Caco-2 (cell line): ENCODE data around the gene EGFL7. TPM values are rescaled to one million over a fixed set of nuclear protein-coding genes. Genes with fewer than 3 reads are reported as not detected.

Source experiments
- BruUV-seq: library from RNA; stranded (reverse); fragments of 400-500 nt; replicated peaks from 2 replicates; lab custom pipeline; 2021; lab: Mats Ljungman, UMichigan
- CTCF ChIA-PET: fragments of 300-600 bp; sonication (Branson Sonifier 250); formaldehyde crosslinking; loops from one replicate; lab custom pipeline; 2022; ENCODE audit warnings: antibody characterized with exemption; lab: Charles Lee
- POLR2A ChIA-PET: fragments of 300-600 bp; sonication (Branson Sonifier 250); formaldehyde crosslinking; loops from one replicate; lab custom pipeline; 2022; ENCODE audit warnings: antibody characterized with exemption; lab: Charles Lee
- DNase-seq, 2 experiments: peaks; one replicate each; pipeline versions ENCODE4 v3.0.0 to v3.0.0-alpha.2; 2020 to 2022
- H3K27me3 ChIP-seq: replicated peaks from 2 replicates; pipeline ENCODE4 v1.6.0; 2011; ENCODE audit warnings: low read length; ENCODE audit not compliant: control insufficient read depth, insufficient read depth
- H3K36me3 ChIP-seq: 2 replicates; pipeline ENCODE4 v1.5.1; 2011; ENCODE audit warnings: low read length; ENCODE audit not compliant: control insufficient read depth, insufficient read depth
- H3K4me1 ChIP-seq: fragments of 250-450 bp; sonication (Bioruptor Pico); 2 replicates; pipeline ENCODE4 v1.5.1; 2020; ENCODE audit warnings: mild to moderate bottlenecking
- H3K4me3 ChIP-seq: 2 replicates; pipeline ENCODE4 v1.5.1; 2011; ENCODE audit warnings: low read depth, mild to moderate bottlenecking, control low read depth, low read length
- H3K9me3 ChIP-seq: fragments of 250-450 bp; sonication (Bioruptor Pico); 2 replicates; pipeline ENCODE4 v1.5.1; 2020; ENCODE audit warnings: mild to moderate bottlenecking, moderate library complexity
- H3K27ac Mint-ChIP-seq: one replicate; pipeline ENCODE4 v1.8.0; 2022; ENCODE audit warnings: mixed read lengths; ENCODE audit not compliant: unreplicated experiment
- H3K27me3 Mint-ChIP-seq: one replicate; pipeline ENCODE4 v1.8.0; 2022; ENCODE audit warnings: mixed read lengths; ENCODE audit not compliant: insufficient read depth, unreplicated experiment
- H3K36me3 Mint-ChIP-seq: one replicate; pipeline ENCODE4 v1.8.0; 2022; ENCODE audit warnings: mild to moderate bottlenecking, mixed read lengths; ENCODE audit not compliant: insufficient read depth, unreplicated experiment
- H3K4me1 Mint-ChIP-seq: one replicate; pipeline ENCODE4 v1.8.0; 2022; ENCODE audit warnings: low read depth, mixed read lengths; ENCODE audit not compliant: unreplicated experiment
- H3K4me3 Mint-ChIP-seq: one replicate; pipeline ENCODE4 v1.8.0; 2022; ENCODE audit warnings: mild to moderate bottlenecking, moderate library complexity, mixed read lengths; ENCODE audit not compliant: unreplicated experiment
- H3K9me3 Mint-ChIP-seq: one replicate; pipeline ENCODE4 v1.8.0; 2022; ENCODE audit warnings: mixed read lengths; ENCODE audit not compliant: unreplicated experiment
- CTCF ChIP-seq, 2 experiments: fragments of 200-600 bp in 1 of 2; IDR thresholded peaks; 1 replicate in 1 of 2; 2 replicates in 1 of 2; pipeline versions ENCODE4 v1.5.1 to v1.8.0; 2011 to 2022; ENCODE audit warnings: antibody characterized with exemption in 1 of 2, control low read depth in 1 of 2, inconsistent platforms in 1 of 2, low read depth in 1 of 2, low read length in 1 of 2, mild to moderate bottlenecking in 1 of 2, moderate library complexity in 1 of 2; ENCODE audit not compliant: insufficient read depth in 1 of 2, severe bottlenecking in 1 of 2, unreplicated experiment in 1 of 2
- intact Hi-C: fragments of 100-400 bp; cut with micrococcal nuclease; formaldehyde crosslinking; loops from one replicate; pipeline ENCODE4 v1.10.0; 2022; ENCODE audit not compliant: unreplicated experiment
- total RNA-seq: library from RNA; stranded (reverse); gene quantifications from 2 replicates; pipeline ENCODE4 v1.2.3, GENCODE V29; 2022

Gene EGFL7
- total RNA-seq, 1 experiment from 2014 or later = 30.2 TPM

GRCh38 chr9:136683173-136683745 is 20.5 kb downstream of the EGFL7 start:
- POLR2A ChIA-PET = no interaction called here
- H3K4me3 ChIP-seq = no peak overlapping the region
- H3K27ac Mint-ChIP-seq = no peak overlapping the region
- no peak for TF ChIP-seq CTCF (IDR thresholded peaks at IDR 0.05; ENCODE audit: insufficient read depth in 1 of 2, low read depth in 1 of 2, low read length in 1 of 2, severe bottlenecking in 1 of 2, unreplicated experiment in 1 of 2)
- H3K4me1 ChIP-seq = peaks cover 30% of the 10 kb centered on the region
- BruUV-seq = no TSS peak
- no peaks in the 10 kb centered on the region for H3K9me3 Mint-ChIP-seq
- H3K36me3 ChIP-seq = no peaks in the 10 kb centered on the region
- H3K4me1 Mint-ChIP-seq = no peaks in the 10 kb centered on the region
- H3K4me3 Mint-ChIP-seq = no peak overlapping the region
- CTCF ChIA-PET = interaction anchor here (0.6 to 1.6 kb wide), 2 partner anchors 10 to 134 kb away, joined by 3 to 5 read pairs; no protein-coding TSS in a partner anchor
- intact Hi-C loops = no loop called here
- no peaks in the 10 kb centered on the region for H3K27me3 ChIP-seq
- no peaks in the 10 kb centered on the region for H3K9me3 ChIP-seq
- DNase-seq = no peak
- no peaks in the 10 kb centered on the region for H3K27me3 Mint-ChIP-seq
- H3K36me3 Mint-ChIP-seq = no peaks in the 10 kb centered on the region

- Mint-ChIP-seq H3K27ac (no peak overlapping the region), H3K4me3 (no peak overlapping the region), H3K27me3 (no peaks in the 10 kb centered on the region), H3K4me1 (no peaks in the 10 kb centered on the region), H3K36me3 (no peaks in the 10 kb centered on the region), H3K9me3 (no peaks in the 10 kb centered on the region)
- ChIA-PET CTCF (interaction anchor here (0.6 to 1.6 kb wide), 2 partner anchors 10 to 134 kb away, joined by 3 to 5 read pairs; no protein-coding TSS in a partner anchor), POLR2A (no interaction called here)
- Histone ChIP-seq H3K4me1 (peaks cover 30% of the 10 kb centered on the region), H3K9me3 (no peaks in the 10 kb centered on the region), H3K4me3 (no peak overlapping the region), H3K36me3 (no peaks in the 10 kb centered on the region), H3K27me3 (no peaks in the 10 kb centered on the region)
- DNase-seq = no peak
- no peak for TF ChIP-seq CTCF (IDR thresholded peaks at IDR 0.05; ENCODE audit: insufficient read depth in 1 of 2, low read depth in 1 of 2, low read length in 1 of 2, severe bottlenecking in 1 of 2, unreplicated experiment in 1 of 2)
- no TSS peak for BruUV-seq
- intact Hi-C loops = no loop called here
Measured at GRCh38 chr9:136683755-136684154, 21.0 kb downstream of the EGFL7 start.

GRCh38 chr9:136684339-136684738 is 21.6 kb downstream of the EGFL7 start:
- BruUV-seq = no TSS peak
- H3K4me1 ChIP-seq = peaks cover 30% of the 10 kb centered on the region
- Mint-ChIP-seq H3K27me3 (no peaks in the 10 kb centered on the region), H3K36me3 (no peaks in the 10 kb centered on the region), H3K4me1 (no peaks in the 10 kb centered on the region), H3K4me3 (no peak overlapping the region), H3K27ac (no peak overlapping the region), H3K9me3 (no peaks in the 10 kb centered on the region)
- no peaks in the 10 kb centered on the region for H3K27me3 ChIP-seq
- intact Hi-C loops = no loop called here
- no peaks in the 10 kb centered on the region for H3K36me3 ChIP-seq
- POLR2A ChIA-PET = no interaction called here
- no peak for TF ChIP-seq CTCF (IDR thresholded peaks at IDR 0.05; ENCODE audit: insufficient read depth in 1 of 2, low read depth in 1 of 2, low read length in 1 of 2, severe bottlenecking in 1 of 2, unreplicated experiment in 1 of 2)
- no peak for DNase-seq
- CTCF ChIA-PET = no interaction called here
- no peaks in the 10 kb centered on the region for H3K9me3 ChIP-seq
- no peak overlapping the region for H3K4me3 ChIP-seq
